HG03097 (cell line): ENCODE measurements around the gene MAGEA11.
"Not testable (repeated sequence)": the region's sequence is repeated elsewhere in the genome, so short reads cannot be mapped to it uniquely, and the experiment has no call there.

ENCODE experiments used
- ATAC-seq: cut with Tn5 transposase; IDR thresholded peaks from one replicate; pipeline ENCODE4 v1.9.1; 2021; ENCODE audit not compliant: unreplicated experiment, low FRiP score

MAGEA11 gene

DNA sequence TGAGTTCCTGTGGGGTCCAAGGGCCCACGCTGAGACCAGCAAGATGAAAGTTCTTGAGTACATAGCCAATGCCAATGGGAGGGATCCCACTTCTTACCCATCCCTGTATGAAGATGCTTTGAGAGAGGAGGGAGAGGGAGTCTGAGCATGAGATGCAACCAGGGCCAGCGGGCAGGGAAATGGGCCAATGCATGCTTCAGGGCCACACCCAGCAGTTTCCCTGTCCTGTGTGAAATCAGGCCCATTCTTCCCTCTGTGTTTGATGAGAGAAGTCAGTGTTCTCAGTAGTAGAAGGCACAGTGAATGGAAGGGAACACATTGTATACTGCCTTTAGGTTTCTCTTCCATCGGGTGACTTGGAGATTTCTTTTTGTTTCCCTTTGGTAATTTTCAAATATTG, 4.8 kb downstream of the MAGEA11 start:
- ATAC-seq = no peak

DNA sequence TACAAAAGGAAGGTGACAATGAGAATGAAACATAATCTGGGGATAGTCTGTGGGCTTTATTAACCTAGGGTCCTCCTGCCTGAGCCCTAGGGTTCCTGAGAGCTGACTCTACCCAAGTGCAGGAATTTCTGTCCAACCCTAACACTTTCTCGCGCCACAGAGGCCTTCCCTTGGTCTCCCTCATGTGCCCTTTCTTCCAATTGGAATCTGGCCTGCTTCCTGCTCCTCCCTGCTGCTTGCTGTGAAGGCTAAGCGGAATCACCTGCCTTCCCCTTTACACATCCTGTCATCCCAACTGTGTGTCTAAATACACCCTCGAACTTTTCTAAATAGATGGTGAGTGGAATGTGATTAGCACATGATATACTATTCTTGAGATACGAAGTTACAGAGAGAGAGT, 5.9 kb downstream of the MAGEA11 start:
- no peak for ATAC-seq

DNA sequence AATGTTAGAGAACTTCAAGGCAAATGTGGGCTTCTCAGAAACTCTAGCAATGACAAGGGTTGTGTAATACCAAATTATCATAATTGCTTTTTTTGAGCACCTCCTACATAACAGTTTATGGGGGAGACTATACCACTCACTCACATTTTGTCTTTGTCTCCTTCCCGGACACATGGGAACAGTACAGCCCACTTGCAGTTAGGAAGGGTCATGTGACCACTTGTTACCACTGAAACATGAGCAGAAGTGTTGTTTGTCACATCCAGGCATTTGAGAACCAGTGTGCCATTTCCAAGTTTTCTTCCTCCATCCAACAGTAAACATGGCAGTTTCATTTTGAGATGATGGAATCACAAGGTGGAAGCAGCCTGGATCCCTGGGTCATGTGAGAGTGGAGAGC, 6.9 kb downstream of the MAGEA11 start:
- ATAC-seq = no peak

DNA sequence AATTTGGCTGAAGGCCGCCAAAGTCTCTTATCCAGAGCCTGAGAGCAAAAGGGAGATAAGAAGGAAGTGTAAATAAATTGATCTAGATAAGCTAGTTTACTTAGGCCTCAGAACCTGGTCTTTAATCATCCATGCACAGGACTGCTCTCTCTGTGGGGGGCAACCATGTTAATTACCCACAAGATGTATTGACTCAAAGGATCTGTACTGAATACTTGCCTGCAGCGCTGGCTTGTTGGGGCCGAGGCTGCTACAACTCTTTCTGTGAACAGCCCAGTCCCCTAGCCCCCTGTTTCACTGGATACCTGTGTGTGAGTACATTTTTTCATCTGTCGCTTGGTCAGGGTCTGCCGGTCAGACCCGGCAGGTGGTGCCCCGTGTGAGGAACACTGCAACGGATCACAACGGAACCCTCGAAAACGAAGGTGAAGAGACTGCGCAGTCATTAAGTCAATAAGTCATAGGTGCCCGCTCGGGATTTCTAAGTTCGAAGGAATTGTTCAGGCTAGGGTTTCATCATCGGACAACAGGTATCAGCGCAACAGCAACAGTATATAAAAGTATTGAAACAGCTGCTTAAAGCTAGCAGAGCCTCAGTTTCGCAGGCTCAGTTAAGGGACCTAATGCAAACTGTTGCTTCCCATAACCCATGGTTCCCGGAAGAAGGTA, 8.3 kb downstream of the MAGEA11 start:
- ATAC-seq = no peak

- not testable (repeated sequence) for ATAC-seq
Measured at GRCh38 chrX:149721241-149721640, 9.4 kb downstream of the MAGEA11 start.

DNA sequence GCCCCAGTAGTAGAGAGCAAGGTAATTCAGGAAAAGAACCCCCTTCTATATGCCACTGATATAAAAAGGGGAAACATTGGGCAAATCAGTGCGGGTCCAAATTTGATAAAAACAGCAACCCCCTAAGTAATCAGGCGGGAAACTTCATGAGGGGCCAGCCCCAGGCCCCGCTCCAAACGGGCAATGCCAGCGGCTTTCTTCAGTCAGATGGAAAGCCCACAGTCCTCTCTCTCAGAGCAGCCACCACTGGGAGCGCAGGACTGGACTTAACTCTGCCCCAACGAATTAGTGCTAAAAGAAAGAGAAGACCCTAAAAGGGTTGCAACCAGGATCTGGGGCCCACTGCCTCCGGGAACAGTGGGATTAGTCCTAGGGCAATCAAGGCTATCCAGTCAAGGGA, 9.9 kb downstream of the MAGEA11 start:
- ATAC-seq = no peak

GRCh38 chrX:149723583-149724118, 11.8 kb downstream of the MAGEA11 start:
- not testable (repeated sequence) for ATAC-seq

- not testable (repeated sequence) for ATAC-seq
Measured at GRCh38 chrX:149727308-149727707, 15.4 kb downstream of the MAGEA11 start.

DNA sequence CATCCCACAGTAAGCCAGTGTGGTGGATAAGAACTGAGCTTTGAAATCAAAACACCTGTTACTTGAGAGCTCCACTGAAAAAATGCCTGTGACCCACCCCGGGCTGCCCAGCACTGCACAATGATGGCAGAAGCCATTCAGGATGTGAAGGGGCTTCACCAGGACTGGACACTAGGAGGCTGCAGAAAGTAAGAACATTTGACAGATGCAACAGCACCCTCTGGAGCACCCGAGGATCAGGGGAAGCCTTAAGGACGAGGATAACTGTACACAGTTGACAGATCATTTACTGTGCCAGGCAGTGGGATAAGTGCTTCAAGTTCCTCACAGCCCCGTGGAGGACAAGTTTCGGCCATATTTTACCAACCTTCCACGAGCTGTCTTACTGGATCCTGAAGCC, 30.4 kb downstream of the MAGEA11 start:
- ATAC-seq = not testable (repeated sequence)

DNA sequence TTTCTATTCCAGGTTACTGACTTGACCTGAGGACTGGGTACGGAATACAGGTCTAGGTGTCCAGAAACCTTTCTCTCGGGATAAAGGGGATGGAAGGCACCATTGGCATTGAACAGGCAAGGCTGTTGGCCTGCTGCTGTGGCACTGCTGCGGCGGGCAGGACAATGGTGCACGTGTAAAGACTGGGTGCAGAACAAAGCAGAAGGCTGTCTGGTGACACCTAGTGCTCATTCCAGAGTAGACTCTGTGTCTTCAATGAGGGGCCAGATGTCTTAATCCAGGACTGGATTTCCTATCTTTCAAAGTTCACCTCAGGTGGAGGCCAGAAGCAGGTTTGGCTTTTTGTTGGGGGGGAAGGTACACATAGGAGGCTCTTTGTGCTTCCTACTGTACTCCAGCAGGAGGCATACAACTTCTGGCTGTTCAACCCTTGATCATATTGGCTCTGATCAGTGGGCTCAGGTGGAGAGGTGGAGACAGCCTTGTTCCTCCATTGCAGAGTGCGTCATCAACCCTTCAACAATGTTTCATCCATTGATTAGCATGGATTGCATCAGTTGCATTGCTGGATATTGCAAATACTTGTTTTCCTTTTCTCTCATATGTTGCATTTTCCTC, 34.6 kb downstream of the MAGEA11 start:
- not testable (repeated sequence) for ATAC-seq

- ATAC-seq = no peak
Measured at GRCh38 chrX:149757206-149758067, 45.6 kb downstream of the MAGEA11 start.

GRCh38 chrX:149758068-149758714, 46.3 kb downstream of the MAGEA11 start:
- ATAC-seq = no peak

DNA sequence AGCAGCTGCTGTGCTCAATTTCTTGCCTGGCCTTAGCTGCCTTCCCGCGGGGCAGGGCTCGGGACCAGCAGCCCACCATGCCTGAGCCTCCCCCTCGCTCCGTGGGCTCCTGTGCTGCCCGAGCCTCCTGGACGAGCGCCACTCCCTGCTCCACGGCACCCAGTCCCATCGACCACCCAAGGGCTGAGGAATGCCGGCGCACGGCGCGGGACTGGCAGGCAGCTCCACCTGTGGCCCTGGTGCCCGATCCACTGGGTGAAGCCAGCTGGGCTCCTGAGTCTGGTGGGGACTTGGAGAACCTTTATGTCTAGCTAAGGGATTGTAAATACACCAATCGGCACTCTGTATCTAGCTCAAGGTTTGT, 46.8 kb downstream of the MAGEA11 start:
- ATAC-seq = not testable (repeated sequence)

GRCh38 chrX:149759824-149760223, 48.0 kb downstream of the MAGEA11 start:
- no peak for ATAC-seq

DNA sequence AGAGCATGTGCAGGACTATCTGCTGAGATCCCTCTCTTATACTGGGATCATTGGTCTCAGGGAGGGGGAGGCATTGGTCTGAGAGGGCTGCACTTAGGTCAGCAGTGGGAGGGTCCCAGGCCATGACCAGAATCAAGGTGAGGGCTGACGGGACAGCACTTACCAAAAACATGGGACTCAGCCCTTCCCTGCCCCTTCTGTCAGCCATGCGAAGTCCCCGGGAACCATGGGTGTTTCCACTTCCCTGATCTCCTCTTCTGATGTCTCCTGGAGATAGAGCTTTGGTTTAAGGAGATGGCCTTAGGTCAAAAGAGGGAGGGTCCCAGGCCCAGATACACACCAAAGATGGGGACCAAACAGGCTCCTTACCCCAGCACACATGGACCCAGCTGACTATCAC, 49.1 kb downstream of the MAGEA11 start:
- no peak for ATAC-seq

- ATAC-seq = not testable (repeated sequence)
Measured at GRCh38 chrX:149761858-149762674, 50.2 kb downstream of the MAGEA11 start.

DNA sequence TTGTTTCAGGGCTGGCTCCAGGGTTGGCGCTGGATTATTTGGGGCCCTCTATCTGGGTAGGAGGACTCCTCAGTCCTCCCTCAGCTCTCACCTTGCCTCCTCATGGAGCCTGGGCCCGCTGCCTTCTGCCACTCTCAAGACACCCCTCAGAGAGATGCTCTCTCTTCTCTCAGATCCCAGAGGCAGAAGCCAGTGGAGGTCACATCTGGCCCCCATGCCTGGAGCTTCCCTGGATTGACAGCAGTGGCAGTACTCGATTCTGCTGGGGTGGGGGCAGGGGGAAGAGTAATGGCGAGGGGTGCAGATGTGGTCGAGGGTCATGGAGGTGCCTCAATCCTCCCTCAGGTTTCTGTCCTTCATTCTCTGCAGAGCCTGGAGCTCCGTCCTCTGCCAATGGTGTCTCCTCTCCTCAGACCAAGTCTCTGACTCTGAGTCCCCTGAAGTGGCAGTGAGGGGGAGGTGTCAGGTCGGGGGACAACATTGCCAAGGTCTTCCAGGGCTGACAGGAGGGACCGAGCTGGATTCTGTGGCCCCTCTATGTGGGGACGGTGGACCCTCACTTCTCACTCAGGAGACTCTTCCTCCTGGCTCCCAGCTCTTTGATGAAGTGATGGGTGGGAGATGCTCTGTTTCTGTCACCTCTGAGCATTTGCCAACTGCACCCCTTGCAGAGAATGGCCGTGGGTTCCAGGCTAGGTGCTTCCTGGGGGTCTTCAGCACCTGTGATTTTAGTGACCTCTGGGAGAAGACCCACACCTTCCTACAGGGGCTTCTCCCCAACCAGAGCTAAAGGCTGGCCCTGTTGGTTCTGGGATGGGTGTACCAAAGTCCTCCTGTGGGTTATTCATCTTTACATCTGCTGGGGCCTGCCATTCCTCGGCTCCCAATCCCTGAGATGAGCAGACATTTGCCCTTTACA, 51.1 kb downstream of the MAGEA11 start:
- no peak for ATAC-seq
